SU-DHL-6 (cell line): ENCODE measurements around the gene NSD1.

Source experiments
- CTCF ChIP-seq: fragments of 200-600 bp; sonication (generic); IDR thresholded peaks from one replicate; pipeline ENCODE4 v1.5.1; 2017; ENCODE audit warnings: antibody characterized with exemption, mild to moderate bottlenecking, low read length, moderate library complexity; ENCODE audit not compliant: insufficient read depth, poor library complexity, severe bottlenecking
- EZH2phosphoT487 ChIP-seq: fragments of 200-600 bp; sonication (generic), shearing (Covaris generic); conservative IDR thresholded peaks from 2 replicates; pipeline ENCODE4 v1.6.1; 2018; ENCODE audit warnings: mild to moderate bottlenecking, antibody characterized with exemption, low read length, moderate library complexity, mixed read lengths

DNA sequence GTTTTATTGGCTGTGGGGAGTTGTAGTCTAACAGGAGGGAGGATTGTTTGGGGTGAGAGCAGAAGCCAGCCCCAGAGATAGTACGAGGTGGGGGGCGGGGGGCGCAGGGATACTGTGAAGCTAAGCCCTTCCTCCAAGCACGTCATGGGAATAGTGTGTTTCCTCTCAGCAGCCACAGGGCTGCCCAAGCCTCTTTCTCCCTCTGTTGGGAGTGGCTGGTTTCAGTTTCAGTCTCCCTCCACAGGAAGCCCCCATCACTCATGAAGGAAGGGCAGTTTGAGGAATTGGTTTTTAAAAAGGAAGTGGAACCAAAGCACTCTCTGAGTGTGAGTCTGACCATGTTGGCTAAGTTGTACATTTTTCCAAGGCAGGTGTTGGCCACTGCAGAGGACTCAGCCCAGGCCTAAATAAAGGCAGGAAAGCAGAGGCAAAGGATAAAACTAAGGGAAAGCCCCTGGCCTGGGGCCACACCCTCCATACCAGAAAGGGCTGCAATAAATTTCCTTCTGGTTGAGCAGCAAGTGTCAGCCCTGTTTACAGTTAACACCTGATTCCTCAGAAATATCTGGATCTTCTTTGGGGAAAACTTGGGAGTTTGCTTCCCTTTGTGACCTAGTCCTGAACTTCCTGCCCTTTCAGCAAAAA lies 166.8 kb downstream of the NSD1 start:
- TF ChIP-seq CTCF (no peak), EZH2phosphoT487 (no peak)
